Fibroblast of mammary gland (primary cell): Measurements from ENCODE around the gene GIMAP5.
A peak's percentile ranks its signal among the peaks of the same experiment; 100 is the strongest.

Experiments
- DNase-seq: peaks from one replicate; pipeline ENCODE4 v3.0.0-alpha.2; 2010; ENCODE audit warnings: low read depth
- H3K4me3 ChIP-seq: 2 replicates; pipeline ENCODE4 v1.5.1; 2011; ENCODE audit warnings: low read depth, mild to moderate bottlenecking, low read length, moderate library complexity; ENCODE audit not compliant: control insufficient read depth
- TF ChIP-seq, protein P1 (sequence below): conservative IDR thresholded peaks from 2 replicates; pipeline ENCODE4 v1.5.1; 2011; ENCODE audit warnings: low read depth, low read length, inconsistent platforms; ENCODE audit not compliant: control insufficient read depth, insufficient read depth

GIMAP5 gene

DNA sequence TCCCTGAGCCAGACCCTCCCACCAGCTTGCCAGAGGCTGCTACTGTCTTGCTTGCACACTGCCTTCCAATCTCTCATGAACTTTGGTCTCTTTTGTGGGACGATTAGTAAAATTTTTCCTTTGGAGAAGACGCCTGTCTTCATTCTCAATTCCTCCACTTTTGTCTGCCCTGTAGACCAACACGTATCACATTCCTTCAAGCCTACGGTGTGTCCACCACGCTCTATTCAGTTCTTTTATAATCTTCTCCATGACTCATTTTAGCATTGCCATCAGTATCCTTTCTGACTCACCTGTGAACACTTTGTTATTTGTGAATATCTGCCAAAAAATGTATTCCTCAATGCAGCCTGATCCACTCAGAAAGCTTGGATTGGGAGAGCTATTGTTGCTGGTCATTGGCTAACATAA is 1.4 kb downstream of the GIMAP5 start:
- TF ChIP-seq, protein P1, sequence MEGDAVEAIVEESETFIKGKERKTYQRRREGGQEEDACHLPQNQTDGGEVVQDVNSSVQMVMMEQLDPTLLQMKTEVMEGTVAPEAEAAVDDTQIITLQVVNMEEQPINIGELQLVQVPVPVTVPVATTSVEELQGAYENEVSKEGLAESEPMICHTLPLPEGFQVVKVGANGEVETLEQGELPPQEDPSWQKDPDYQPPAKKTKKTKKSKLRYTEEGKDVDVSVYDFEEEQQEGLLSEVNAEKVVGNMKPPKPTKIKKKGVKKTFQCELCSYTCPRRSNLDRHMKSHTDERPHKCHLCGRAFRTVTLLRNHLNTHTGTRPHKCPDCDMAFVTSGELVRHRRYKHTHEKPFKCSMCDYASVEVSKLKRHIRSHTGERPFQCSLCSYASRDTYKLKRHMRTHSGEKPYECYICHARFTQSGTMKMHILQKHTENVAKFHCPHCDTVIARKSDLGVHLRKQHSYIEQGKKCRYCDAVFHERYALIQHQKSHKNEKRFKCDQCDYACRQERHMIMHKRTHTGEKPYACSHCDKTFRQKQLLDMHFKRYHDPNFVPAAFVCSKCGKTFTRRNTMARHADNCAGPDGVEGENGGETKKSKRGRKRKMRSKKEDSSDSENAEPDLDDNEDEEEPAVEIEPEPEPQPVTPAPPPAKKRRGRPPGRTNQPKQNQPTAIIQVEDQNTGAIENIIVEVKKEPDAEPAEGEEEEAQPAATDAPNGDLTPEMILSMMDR, result no peak
- no peak overlapping the region for H3K4me3 ChIP-seq
- peak; percentile 39 for DNase-seq

DNA sequence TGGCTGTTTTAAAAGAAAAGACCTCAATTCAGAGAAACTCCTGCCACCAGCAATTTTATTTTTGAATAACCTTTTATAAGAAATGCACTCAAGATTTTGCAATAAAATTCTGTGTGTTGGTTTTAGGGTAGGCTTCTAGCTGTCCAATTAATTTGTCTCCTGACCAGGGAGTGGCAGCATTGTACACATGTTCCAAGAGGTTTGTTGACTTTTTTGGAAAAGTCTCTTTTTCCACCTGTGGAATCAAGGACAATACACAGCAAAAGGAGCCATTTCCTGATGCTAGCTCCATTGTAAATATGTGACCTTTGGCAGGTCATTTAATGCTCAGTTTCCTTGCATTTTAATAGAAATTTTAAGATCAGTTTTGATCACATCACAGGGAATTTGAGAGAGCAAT is 1.8 kb downstream of the GIMAP5 start:
- peak; percentile 16 for DNase-seq
- H3K4me3 ChIP-seq, result no peak overlapping the region
- TF ChIP-seq, protein P1, result no peak

DNA sequence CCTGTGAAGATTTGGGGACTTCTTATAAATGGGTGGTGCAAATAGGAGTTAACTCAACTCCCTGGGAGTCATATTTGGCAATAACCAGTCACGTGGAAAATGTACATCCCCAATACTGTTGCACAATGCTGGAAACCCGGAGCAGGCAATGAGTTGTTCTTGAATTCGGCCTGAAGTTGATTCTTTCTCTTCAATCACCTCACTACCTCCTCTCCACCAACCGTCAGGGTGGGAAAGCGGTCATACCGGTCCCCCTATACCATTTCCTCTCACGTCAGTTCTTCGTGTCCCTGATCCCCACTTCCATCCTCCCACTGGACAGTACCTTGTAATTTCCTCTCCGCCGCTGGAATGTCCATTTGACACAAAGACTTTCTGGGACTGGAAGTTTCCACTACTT is 2.8 kb downstream of the GIMAP5 start:
- H3K4me3 ChIP-seq, result no peak overlapping the region
- peak; percentile 16 for DNase-seq

DNA sequence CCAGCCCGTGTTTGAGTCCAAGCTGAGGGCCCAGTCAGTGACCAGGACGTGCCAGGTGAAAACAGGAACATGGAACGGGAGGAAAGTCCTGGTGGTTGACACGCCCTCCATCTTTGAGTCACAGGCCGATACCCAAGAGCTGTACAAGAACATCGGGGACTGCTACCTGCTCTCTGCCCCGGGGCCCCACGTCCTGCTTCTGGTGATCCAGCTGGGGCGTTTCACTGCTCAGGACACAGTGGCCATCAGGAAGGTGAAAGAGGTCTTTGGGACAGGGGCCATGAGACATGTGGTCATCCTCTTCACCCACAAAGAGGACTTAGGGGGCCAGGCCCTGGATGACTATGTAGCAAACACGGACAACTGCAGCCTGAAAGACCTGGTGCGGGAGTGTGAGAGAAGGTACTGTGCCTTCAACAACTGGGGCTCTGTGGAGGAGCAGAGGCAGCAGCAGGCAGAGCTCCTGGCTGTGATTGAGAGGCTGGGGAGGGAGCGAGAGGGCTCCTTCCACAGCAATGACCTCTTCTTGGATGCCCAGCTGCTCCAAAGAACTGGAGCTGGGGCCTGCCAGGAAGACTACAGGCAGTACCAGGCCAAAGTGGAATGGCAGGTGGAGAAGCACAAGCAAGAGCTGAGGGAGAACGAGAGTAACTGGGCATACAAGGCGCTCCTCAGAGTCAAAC is 5.2 kb downstream of the GIMAP5 start:
- TF ChIP-seq, protein P1, result no peak
- no peak overlapping the region for H3K4me3 ChIP-seq
- DNase-seq, result no peak

More for the DNA sequence above, 2.8 kb downstream of the GIMAP5 start:
- TF ChIP-seq, protein P1, result no peak

DNA sequence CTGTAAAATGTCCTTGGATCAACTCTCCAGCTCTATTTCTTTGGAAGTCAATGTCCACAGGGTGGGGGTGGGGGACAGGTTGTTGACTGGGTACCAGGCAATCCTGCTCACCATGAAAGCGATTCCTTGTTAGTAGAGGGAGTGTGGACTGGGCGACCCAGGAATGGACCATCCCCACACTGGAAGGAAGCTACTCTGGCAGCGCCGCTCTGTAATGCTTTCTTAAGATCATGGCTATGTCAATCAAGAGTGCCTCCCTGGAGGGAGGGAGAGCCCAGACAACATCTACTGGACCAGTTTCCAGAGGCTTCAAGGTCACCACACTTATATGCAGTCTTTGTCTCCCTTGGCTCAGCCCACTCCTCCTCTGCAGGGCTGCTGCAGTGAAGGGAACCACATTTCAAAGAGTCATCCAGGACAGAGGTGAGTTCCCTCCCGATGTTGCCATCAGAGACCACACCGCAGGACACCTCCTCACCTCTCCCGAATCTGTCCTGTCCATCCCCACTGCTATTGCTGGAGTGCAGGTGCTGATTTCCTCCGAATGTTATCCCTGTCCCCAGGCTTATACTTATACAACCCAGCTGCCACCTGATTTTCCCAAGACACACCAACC is 6.9 kb downstream of the GIMAP5 start:
- no peak for DNase-seq
- H3K4me3 ChIP-seq, result no peak overlapping the region
- TF ChIP-seq, protein P1, result no peak

DNA sequence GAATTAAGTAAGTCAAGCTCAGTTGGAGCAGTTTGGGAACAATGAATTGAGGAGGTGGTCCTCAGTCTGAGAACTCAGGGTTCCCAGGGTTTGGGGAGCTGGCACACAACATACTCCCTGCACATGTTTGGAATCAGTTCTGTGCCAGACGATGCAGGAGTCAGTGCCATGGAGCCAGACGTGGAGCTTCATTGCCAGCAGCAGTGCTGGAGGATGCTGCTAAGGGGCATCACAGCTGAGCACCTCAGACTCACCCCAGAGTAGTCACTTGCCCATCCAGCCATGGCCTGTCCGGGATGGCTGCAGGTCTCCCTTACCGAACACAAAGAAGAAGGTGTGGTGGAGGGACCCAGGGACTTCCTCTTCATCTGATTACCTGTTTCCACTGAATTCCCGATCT is 7.9 kb downstream of the GIMAP5 start:
- H3K4me3 ChIP-seq, result no peak overlapping the region
- TF ChIP-seq, protein P1, result no peak
- no peak for DNase-seq
